GM19043 (cell line): ENCODE results near the gene YPEL1.
"Not testable (repeated sequence)": the region's sequence is repeated elsewhere in the genome, so short reads cannot be mapped to it uniquely, and the experiment has no call there.

Source experiments
- ATAC-seq: cut with Tn5 transposase; IDR thresholded peaks from one replicate; pipeline ENCODE4 v1.9.1; 2021; ENCODE audit warnings: low read depth; ENCODE audit not compliant: unreplicated experiment

The YPEL1 gene

GRCh38 chr22:21754523-21754922, 18.9 kb upstream of the YPEL1 start:
- ATAC-seq: no peak

GRCh38 chr22:21753374-21754111, 17.9 kb upstream of the YPEL1 start:
- no peak for ATAC-seq

GRCh38 chr22:21752276-21752675, 16.7 kb upstream of the YPEL1 start:
- ATAC-seq: no peak

- ATAC-seq: no peak
These were observed 10.4 kb upstream of the YPEL1 start for GRCh38 chr22:21745948-21746347.

- ATAC-seq: not testable (repeated sequence)
These were observed 9.3 kb upstream of the YPEL1 start for GRCh38 chr22:21744917-21745316.

- ATAC-seq: no peak
These were observed 6.2 kb upstream of the YPEL1 start for GRCh38 chr22:21741790-21742189.

- no peak for ATAC-seq
These were observed 5.5 kb upstream of the YPEL1 start for GRCh38 chr22:21741059-21741458.

- no peak for ATAC-seq
These were observed 4.3 kb upstream of the YPEL1 start for GRCh38 chr22:21739828-21740377.

- ATAC-seq: no peak
These were observed 3.4 kb upstream of the YPEL1 start for GRCh38 chr22:21738966-21739365.

GRCh38 chr22:21738081-21738480, 2.5 kb upstream of the YPEL1 start:
- ATAC-seq: no peak

- no peak for ATAC-seq
These were observed 1.4 kb upstream of the YPEL1 start for GRCh38 chr22:21736948-21737347.

- ATAC-seq: no peak
These were observed 569 bp upstream of the YPEL1 start for GRCh38 chr22:21736084-21736642.

GRCh38 chr22:21734540-21735199, 924 bp downstream of the YPEL1 start:
- ATAC-seq: no peak

GRCh38 chr22:21731503-21731902, 4.1 kb downstream of the YPEL1 start:
- ATAC-seq: no peak

- no peak for ATAC-seq
These were observed 4.9 kb downstream of the YPEL1 start for GRCh38 chr22:21730535-21731308.

- ATAC-seq: not testable (repeated sequence)
These were observed 6.4 kb downstream of the YPEL1 start for GRCh38 chr22:21729184-21729583.

- ATAC-seq: no peak
These were observed 7.3 kb downstream of the YPEL1 start for GRCh38 chr22:21728270-21728669.

- no peak for ATAC-seq
These were observed 7.8 kb downstream of the YPEL1 start for GRCh38 chr22:21727768-21728167.

GRCh38 chr22:21727159-21727558, 8.4 kb downstream of the YPEL1 start:
- ATAC-seq: no peak

GRCh38 chr22:21726650-21727049, 8.9 kb downstream of the YPEL1 start:
- ATAC-seq: no peak
